ENCODE measurements around the gene HOXD11. TPM values are rescaled to one million over a fixed set of nuclear protein-coding genes. Genes with fewer than 3 reads are reported as not detected.

The HOXD11 gene
- total RNA-seq, 1 donor from 2014 or later: not detected

DNA sequence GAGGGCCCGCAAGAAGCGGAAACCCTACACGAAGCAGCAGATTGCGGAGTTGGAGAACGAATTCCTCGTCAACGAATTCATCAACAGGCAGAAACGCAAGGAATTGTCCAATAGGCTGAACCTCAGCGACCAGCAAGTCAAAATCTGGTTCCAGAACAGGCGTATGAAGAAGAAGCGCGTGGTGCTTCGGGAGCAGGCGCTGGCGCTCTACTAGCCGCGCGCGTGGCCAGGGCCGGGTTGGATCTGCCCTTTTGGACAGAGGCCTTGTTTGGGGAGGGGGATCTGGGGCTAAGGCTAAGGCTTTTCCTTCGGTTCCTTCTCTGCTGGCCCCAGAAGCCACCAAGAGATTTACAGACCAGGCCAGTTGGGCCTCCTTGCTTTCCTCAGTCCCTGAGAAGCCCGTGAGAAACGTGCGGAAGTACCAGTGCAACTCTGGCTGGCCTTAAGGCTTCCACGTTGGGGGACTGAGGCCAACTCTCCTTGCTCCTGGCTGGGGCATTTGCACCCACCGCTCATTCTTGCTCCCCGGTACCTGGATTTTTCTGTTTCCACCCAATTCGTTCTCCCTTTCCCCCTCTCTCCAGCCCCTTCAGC is 6.4 kb upstream of the HOXD11 start:
- Mint-ChIP-seq H3K36me3 (ENCODE audit: low read depth, unreplicated experiment) (no peaks in the 10 kb centered on the region), H3K4me1 (ENCODE audit: unreplicated experiment) (peaks cover 22% of the 10 kb centered on the region), H3K27me3 (ENCODE audit: unreplicated experiment) (peaks cover 52% of the 10 kb centered on the region), H3K4me3 (ENCODE audit: unreplicated experiment) (no peak overlapping the region), H3K9me3 (ENCODE audit: unreplicated experiment) (no peaks in the 10 kb centered on the region), H3K27ac (ENCODE audit: unreplicated experiment) (no peak overlapping the region)
- no peak for TF ChIP-seq CTCF (IDR thresholded peaks at IDR 0.05; ENCODE audit: unreplicated experiment)
- DNase-seq (ENCODE audit: low spot score): peak; percentile 8

- H3K36me3 Mint-ChIP-seq (ENCODE audit: low read depth, unreplicated experiment): no peaks in the 10 kb centered on the region
- no peak overlapping the region for H3K27ac Mint-ChIP-seq (ENCODE audit: unreplicated experiment)
- no peak for DNase-seq (ENCODE audit: low spot score)
- peaks cover 27% of the 10 kb centered on the region for H3K4me1 Mint-ChIP-seq (ENCODE audit: unreplicated experiment)
- H3K4me3 Mint-ChIP-seq (ENCODE audit: unreplicated experiment): no peak overlapping the region
- no peaks in the 10 kb centered on the region for H3K9me3 Mint-ChIP-seq (ENCODE audit: unreplicated experiment)
- no peak for TF ChIP-seq CTCF (IDR thresholded peaks at IDR 0.05; ENCODE audit: unreplicated experiment)
- H3K27me3 Mint-ChIP-seq (ENCODE audit: unreplicated experiment): peaks cover 59% of the 10 kb centered on the region
Measured at GRCh38 chr2:176101216-176101830, 5.8 kb upstream of the HOXD11 start.

DNA sequence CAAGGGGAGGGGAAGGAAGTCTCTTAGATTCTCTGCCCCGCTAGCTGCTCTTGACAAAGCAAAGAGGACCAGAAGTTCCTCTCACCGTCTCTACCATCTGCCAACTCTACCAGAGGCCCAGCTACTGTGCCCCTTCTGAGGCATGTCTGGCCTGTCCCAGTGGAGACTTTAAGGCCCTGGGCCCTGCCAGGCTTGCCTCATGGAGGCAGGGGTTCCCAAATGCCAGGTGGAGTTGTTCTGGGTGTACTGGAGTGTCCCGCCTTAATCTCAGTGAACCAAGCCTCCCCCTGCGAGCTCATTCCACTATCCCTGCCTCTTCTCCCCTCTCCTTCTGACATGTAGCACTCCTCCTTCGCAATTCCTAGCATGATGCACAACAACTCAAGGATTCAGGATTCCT is 5.2 kb upstream of the HOXD11 start:
- no peak overlapping the region for H3K27ac Mint-ChIP-seq (ENCODE audit: unreplicated experiment)
- H3K36me3 Mint-ChIP-seq (ENCODE audit: low read depth, unreplicated experiment): no peaks in the 10 kb centered on the region
- no peak for TF ChIP-seq CTCF (IDR thresholded peaks at IDR 0.05; ENCODE audit: unreplicated experiment)
- H3K4me3 Mint-ChIP-seq (ENCODE audit: unreplicated experiment): no peak overlapping the region
- DNase-seq (ENCODE audit: low spot score): no peak
- H3K27me3 Mint-ChIP-seq (ENCODE audit: unreplicated experiment): peaks cover 61% of the 10 kb centered on the region
- H3K9me3 Mint-ChIP-seq (ENCODE audit: unreplicated experiment): no peaks in the 10 kb centered on the region
- H3K4me1 Mint-ChIP-seq (ENCODE audit: unreplicated experiment): peaks cover 25% of the 10 kb centered on the region

- TF ChIP-seq CTCF (IDR thresholded peaks at IDR 0.05; ENCODE audit: unreplicated experiment): no peak
- DNase-seq (ENCODE audit: low spot score): no peak
- H3K36me3 Mint-ChIP-seq (ENCODE audit: low read depth, unreplicated experiment): no peaks in the 10 kb centered on the region
- H3K4me1 Mint-ChIP-seq (ENCODE audit: unreplicated experiment): peaks cover 27% of the 10 kb centered on the region
- no peak overlapping the region for H3K4me3 Mint-ChIP-seq (ENCODE audit: unreplicated experiment)
- H3K27me3 Mint-ChIP-seq (ENCODE audit: unreplicated experiment): peaks cover 65% of the 10 kb centered on the region
- no peaks in the 10 kb centered on the region for H3K9me3 Mint-ChIP-seq (ENCODE audit: unreplicated experiment)
- H3K27ac Mint-ChIP-seq (ENCODE audit: unreplicated experiment): no peak overlapping the region
Measured at GRCh38 chr2:176102309-176102866, 4.7 kb upstream of the HOXD11 start.

GRCh38 chr2:176103194-176103593 is 3.9 kb upstream of the HOXD11 start:
- H3K9me3 Mint-ChIP-seq (ENCODE audit: unreplicated experiment): no peaks in the 10 kb centered on the region
- no peak overlapping the region for H3K27ac Mint-ChIP-seq (ENCODE audit: unreplicated experiment)
- no peak for TF ChIP-seq CTCF (IDR thresholded peaks at IDR 0.05; ENCODE audit: unreplicated experiment)
- H3K4me1 Mint-ChIP-seq (ENCODE audit: unreplicated experiment): peaks cover 20% of the 10 kb centered on the region
- no peaks in the 10 kb centered on the region for H3K36me3 Mint-ChIP-seq (ENCODE audit: low read depth, unreplicated experiment)
- peaks cover 58% of the 10 kb centered on the region for H3K27me3 Mint-ChIP-seq (ENCODE audit: unreplicated experiment)
- no peak overlapping the region for H3K4me3 Mint-ChIP-seq (ENCODE audit: unreplicated experiment)
- DNase-seq (ENCODE audit: low spot score): no peak
